ENCODE results near the gene PHF19. TPM values are rescaled to one million over a fixed set of nuclear protein-coding genes. Genes with fewer than 3 reads are reported as not detected.
A peak's percentile ranks its signal among the peaks of the same experiment; 100 is the strongest.

PHF19 gene
- total RNA-seq, 4 donors from 2014 or later, result 9.2 to 12.5 (median 10.8) TPM

GRCh38 chr9:120923620-120924328 is 46.8 kb upstream of the PHF19 start:
- intact Hi-C loops (cut with DNase I; ENCODE audit: low total_unique reads), result no loop called here
- H3K4me3 ChIP-seq, result no peak overlapping the region

GRCh38 chr9:120922404-120923195 is 45.6 kb upstream of the PHF19 start:
- intact Hi-C loops (cut with DNase I; ENCODE audit: low total_unique reads), result no loop called here
- ATAC-seq, result no peak

More at GRCh38 chr9:120923620-120924328, 46.8 kb upstream of the PHF19 start:
- in situ Hi-C loops (cut with MboI; ENCODE audit: low sequenced_read_pairs in 4 of 4), result no loop called here
- no peaks in the 10 kb centered on the region for H3K27me3 ChIP-seq
- no peaks in the 10 kb centered on the region for H3K9me3 ChIP-seq
- ATAC-seq (no peak), DNase-seq (no peak)
- TF ChIP-seq POLR2A (IDR thresholded peaks at IDR 0.05) (no peak), CTCF (IDR thresholded peaks at IDR 0.05 in 4 of 5, conservative IDR thresholded peaks at IDR 0.05 in 1 of 5) (no peak)
- no peaks in the 10 kb centered on the region for H3K36me3 ChIP-seq
- peaks cover 15 to 16% of the 10 kb centered on the region in 2 donors for H3K4me1 ChIP-seq
- no peak overlapping the region for H3K27ac ChIP-seq

GRCh38 chr9:120921661-120922181 is 44.7 kb upstream of the PHF19 start:
- intact Hi-C loops (cut with DNase I; ENCODE audit: low total_unique reads) (no loop called here), in situ Hi-C loops (cut with MboI; ENCODE audit: low sequenced_read_pairs in 4 of 4) (no loop called here)
- no peak for DNase-seq
- Histone ChIP-seq H3K27ac (peak overlapping the region in 1 of 4 donors; percentile 50), H3K36me3 (no peaks in the 10 kb centered on the region), H3K27me3 (no peaks in the 10 kb centered on the region), H3K4me1 (peaks cover 15 to 17% of the 10 kb centered on the region in 2 donors), H3K9me3 (no peaks in the 10 kb centered on the region), H3K4me3 (no peak overlapping the region)
- TF ChIP-seq CTCF (IDR thresholded peaks at IDR 0.05 in 4 of 5, conservative IDR thresholded peaks at IDR 0.05 in 1 of 5) (no peak), POLR2A (IDR thresholded peaks at IDR 0.05) (no peak)
- ATAC-seq, result no peak

More at GRCh38 chr9:120922404-120923195, 45.6 kb upstream of the PHF19 start:
- peaks cover 15 to 17% of the 10 kb centered on the region in 2 donors for H3K4me1 ChIP-seq
- H3K36me3 ChIP-seq, result no peaks in the 10 kb centered on the region
- TF ChIP-seq POLR2A (IDR thresholded peaks at IDR 0.05) (no peak), CTCF (IDR thresholded peaks at IDR 0.05 in 4 of 5, conservative IDR thresholded peaks at IDR 0.05 in 1 of 5) (no peak)
- in situ Hi-C loops (cut with MboI; ENCODE audit: low sequenced_read_pairs in 4 of 4), result no loop called here
- H3K9me3 ChIP-seq, result no peaks in the 10 kb centered on the region
- no peaks in the 10 kb centered on the region for H3K27me3 ChIP-seq
- no peak overlapping the region for H3K4me3 ChIP-seq
- H3K27ac ChIP-seq, result no peak overlapping the region
- DNase-seq, result no peak

- Histone ChIP-seq H3K4me3 (no peak overlapping the region), H3K4me1 (peaks cover 22 to 23% of the 10 kb centered on the region in 2 donors), H3K27me3 (no peaks in the 10 kb centered on the region), H3K36me3 (no peaks in the 10 kb centered on the region), H3K27ac (peak overlapping the region in 3 of 4 donors; percentile 15 to 61 (median 58)), H3K9me3 (no peaks in the 10 kb centered on the region)
- intact Hi-C loops (cut with DNase I; ENCODE audit: low total_unique reads), result no loop called here
- in situ Hi-C loops (cut with MboI; ENCODE audit: low sequenced_read_pairs in 4 of 4), result no loop called here
- DNase-seq (no peak), ATAC-seq (no peak)
- TF ChIP-seq CTCF (IDR thresholded peaks at IDR 0.05 in 4 of 5, conservative IDR thresholded peaks at IDR 0.05 in 1 of 5) (no peak), POLR2A (IDR thresholded peaks at IDR 0.05) (no peak)
These were observed 43.8 kb upstream of the PHF19 start for GRCh38 chr9:120920806-120921178.
